OCI-LY3 (cell line): ENCODE data around the gene COQ8A.

Source experiments
- EZH2phosphoT487 ChIP-seq: fragments of 200-600 bp; shearing (Covaris generic); IDR thresholded peaks from 2 replicates; pipeline ENCODE4 v1.6.1; 2018; ENCODE audit warnings: antibody characterized with exemption, mixed run types, low read depth
- TF ChIP-seq, protein P1 (sequence below): fragments of 200-600, 300-600 bp; sonication (generic); IDR thresholded peaks from 2 replicates; pipeline ENCODE4 v1.5.1; 2014; ENCODE audit warnings: antibody characterized with exemption, low read length, low read depth

DNA sequence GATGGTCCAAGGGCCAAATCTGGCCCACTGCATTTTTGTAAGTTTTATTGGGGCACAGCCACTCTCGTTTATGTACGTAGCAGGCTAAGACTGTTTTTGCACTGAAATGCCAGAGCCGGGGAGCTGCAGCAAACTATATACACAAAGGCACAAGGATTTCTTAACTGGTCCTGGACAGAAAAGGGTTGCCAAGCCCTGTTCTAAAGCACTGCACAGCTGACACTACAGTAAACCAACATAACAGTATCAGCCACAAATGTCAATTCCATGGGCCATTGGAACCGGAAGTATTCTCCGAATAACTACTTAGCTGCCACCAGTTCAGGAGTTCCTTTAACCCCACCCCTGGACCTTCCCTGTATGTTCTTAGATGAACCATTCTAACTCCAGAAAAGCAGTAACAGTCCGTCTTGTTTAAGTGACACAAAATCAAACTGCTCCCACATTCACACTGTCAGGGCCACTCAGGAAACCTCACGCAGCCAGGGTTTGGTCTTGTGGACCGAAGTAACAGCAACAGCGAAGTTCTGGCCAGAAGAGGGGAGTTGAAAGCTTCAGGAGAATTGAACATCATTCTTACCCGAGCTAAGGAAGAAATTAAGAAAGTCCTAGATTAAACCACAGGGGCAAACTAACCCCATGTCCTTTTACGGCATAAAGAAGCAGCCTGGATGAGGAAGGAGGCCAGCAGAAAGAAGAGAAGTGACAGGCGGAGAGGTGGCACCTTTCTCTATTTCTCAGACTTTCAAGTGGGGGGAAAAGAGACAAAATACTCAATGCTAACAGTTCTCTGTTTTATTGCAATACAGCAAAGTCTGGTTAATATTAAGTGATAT, 49.2 kb downstream of the COQ8A start:
- TF ChIP-seq, protein P1, sequence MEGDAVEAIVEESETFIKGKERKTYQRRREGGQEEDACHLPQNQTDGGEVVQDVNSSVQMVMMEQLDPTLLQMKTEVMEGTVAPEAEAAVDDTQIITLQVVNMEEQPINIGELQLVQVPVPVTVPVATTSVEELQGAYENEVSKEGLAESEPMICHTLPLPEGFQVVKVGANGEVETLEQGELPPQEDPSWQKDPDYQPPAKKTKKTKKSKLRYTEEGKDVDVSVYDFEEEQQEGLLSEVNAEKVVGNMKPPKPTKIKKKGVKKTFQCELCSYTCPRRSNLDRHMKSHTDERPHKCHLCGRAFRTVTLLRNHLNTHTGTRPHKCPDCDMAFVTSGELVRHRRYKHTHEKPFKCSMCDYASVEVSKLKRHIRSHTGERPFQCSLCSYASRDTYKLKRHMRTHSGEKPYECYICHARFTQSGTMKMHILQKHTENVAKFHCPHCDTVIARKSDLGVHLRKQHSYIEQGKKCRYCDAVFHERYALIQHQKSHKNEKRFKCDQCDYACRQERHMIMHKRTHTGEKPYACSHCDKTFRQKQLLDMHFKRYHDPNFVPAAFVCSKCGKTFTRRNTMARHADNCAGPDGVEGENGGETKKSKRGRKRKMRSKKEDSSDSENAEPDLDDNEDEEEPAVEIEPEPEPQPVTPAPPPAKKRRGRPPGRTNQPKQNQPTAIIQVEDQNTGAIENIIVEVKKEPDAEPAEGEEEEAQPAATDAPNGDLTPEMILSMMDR, result no peak
- no peak for TF ChIP-seq EZH2phosphoT487
